ENCODE measurements around the gene DESI1. TPM values are rescaled to one million over a fixed set of nuclear protein-coding genes. Genes with fewer than 3 reads are reported as not detected.

DESI1 gene
- total RNA-seq, 2 donors from 2014 or later, result 21.9 to 22.9 TPM

- no peak for DNase-seq (ENCODE audit: low spot score)
- TF ChIP-seq, protein P1, sequence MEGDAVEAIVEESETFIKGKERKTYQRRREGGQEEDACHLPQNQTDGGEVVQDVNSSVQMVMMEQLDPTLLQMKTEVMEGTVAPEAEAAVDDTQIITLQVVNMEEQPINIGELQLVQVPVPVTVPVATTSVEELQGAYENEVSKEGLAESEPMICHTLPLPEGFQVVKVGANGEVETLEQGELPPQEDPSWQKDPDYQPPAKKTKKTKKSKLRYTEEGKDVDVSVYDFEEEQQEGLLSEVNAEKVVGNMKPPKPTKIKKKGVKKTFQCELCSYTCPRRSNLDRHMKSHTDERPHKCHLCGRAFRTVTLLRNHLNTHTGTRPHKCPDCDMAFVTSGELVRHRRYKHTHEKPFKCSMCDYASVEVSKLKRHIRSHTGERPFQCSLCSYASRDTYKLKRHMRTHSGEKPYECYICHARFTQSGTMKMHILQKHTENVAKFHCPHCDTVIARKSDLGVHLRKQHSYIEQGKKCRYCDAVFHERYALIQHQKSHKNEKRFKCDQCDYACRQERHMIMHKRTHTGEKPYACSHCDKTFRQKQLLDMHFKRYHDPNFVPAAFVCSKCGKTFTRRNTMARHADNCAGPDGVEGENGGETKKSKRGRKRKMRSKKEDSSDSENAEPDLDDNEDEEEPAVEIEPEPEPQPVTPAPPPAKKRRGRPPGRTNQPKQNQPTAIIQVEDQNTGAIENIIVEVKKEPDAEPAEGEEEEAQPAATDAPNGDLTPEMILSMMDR (IDR thresholded peaks at IDR 0.05), result no peak
- Histone ChIP-seq H3K36me3 (peaks cover 26% of the 10 kb centered on the region), H3K27ac (peak overlapping the region; percentile 93), H3K4me1 (ENCODE audit: control insufficient read depth in 1 of 2, low read depth in 2 of 2) (peaks cover 20% of the 10 kb centered on the region in 2 donors), H3K27me3 (replicated peaks; ENCODE audit: insufficient read depth) (no peaks in the 10 kb centered on the region), H3K4me3 (peak overlapping the region; percentile 100), H3K9me3 (no peaks in the 10 kb centered on the region)
- no peak for ATAC-seq (ENCODE audit: insufficient number of reproducible peaks, low FRiP score, low read depth)
Observed at GRCh38 chr22:41621911-41622179, 1.0 kb upstream of the DESI1 start.

GRCh38 chr22:41621099-41621910, 462 bp upstream of the DESI1 start, which contains the start of gene XRCC6:
TSS of gene XRCC6 (plus strand) at chr22:41621295. CDS start at chr22:41622005, 710 bp downstream.
- TF ChIP-seq, protein P1 (IDR thresholded peaks at IDR 0.05), result no peak
- peak; percentile 99 for DNase-seq (ENCODE audit: low spot score)
- H3K27me3 ChIP-seq (replicated peaks; ENCODE audit: insufficient read depth), result no peaks in the 10 kb centered on the region
- peaks cover 23% of the 10 kb centered on the region for H3K36me3 ChIP-seq
- peak; percentile 98 for ATAC-seq (ENCODE audit: insufficient number of reproducible peaks, low FRiP score, low read depth)
- H3K4me1 ChIP-seq (ENCODE audit: control insufficient read depth in 1 of 2, low read depth in 2 of 2), result peaks cover 20% of the 10 kb centered on the region in 2 donors
- H3K27ac ChIP-seq, result peak within 1 kb of the TSS; percentile 93 to 94
- no peaks in the 10 kb centered on the region for H3K9me3 ChIP-seq
- H3K4me3 ChIP-seq, result peak within 1 kb of the TSS; percentile 100

DNA sequence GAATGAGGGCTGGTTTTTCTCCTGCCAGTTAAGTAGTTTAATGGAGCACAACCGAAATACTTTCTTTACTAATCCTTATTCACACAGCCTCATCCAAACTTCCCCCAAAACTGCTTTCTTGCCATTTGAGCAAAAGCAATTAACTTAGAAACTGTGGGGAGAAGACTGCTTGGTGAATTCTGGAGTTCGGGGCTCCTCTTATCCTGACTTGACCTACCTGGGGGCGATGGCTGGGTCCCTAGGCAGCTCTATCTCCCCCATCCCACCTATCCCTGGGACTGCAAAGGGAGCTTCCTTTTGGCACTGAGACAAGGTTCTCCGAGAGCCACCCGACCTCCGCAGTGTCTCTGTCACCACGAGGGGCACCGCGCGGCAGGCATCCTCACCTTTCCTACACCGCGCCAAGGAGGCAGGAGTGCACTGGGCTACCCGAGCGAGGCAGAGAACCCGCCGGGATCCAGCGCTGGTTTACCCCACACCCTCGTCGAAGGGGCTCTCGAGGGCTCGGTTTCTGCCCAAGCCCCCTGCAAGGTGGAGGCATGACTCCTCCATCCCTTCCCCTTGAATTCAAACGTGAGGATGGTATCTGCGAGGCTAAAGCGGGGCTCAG, 759 bp downstream of the DESI1 start:
- TF ChIP-seq, protein P1 (IDR thresholded peaks at IDR 0.05), result no peak
- peak overlapping the region; percentile 100 for H3K4me3 ChIP-seq
- H3K4me1 ChIP-seq (ENCODE audit: control insufficient read depth in 1 of 2, low read depth in 2 of 2), result peaks cover 20% of the 10 kb centered on the region in 2 donors
- DNase-seq (ENCODE audit: low spot score) (no peak), ATAC-seq (ENCODE audit: insufficient number of reproducible peaks, low FRiP score, low read depth) (no peak)
- H3K9me3 ChIP-seq, result no peaks in the 10 kb centered on the region
- no peaks in the 10 kb centered on the region for H3K27me3 ChIP-seq (replicated peaks; ENCODE audit: insufficient read depth)
- H3K27ac ChIP-seq, result peak overlapping the region; percentile 93 to 94
- peaks cover 13% of the 10 kb centered on the region for H3K36me3 ChIP-seq

- Histone ChIP-seq H3K36me3 (no peaks in the 10 kb centered on the region), H3K4me3 (no peak overlapping the region), H3K27me3 (replicated peaks; ENCODE audit: insufficient read depth) (no peaks in the 10 kb centered on the region), H3K9me3 (no peaks in the 10 kb centered on the region), H3K4me1 (ENCODE audit: control insufficient read depth in 1 of 2, low read depth in 2 of 2) (no peaks in the 10 kb centered on the region), H3K27ac (no peak overlapping the region)
- no peak for ATAC-seq (ENCODE audit: insufficient number of reproducible peaks, low FRiP score, low read depth)
- DNase-seq (ENCODE audit: low spot score), result no peak
- TF ChIP-seq, protein P1 (IDR thresholded peaks at IDR 0.05), result no peak
Observed at GRCh38 chr22:41613456-41613855, 7.4 kb downstream of the DESI1 start.

- H3K36me3 ChIP-seq, result no peaks in the 10 kb centered on the region
- H3K9me3 ChIP-seq, result no peaks in the 10 kb centered on the region
- TF ChIP-seq, protein P1 (IDR thresholded peaks at IDR 0.05), result no peak
- ATAC-seq (ENCODE audit: insufficient number of reproducible peaks, low FRiP score, low read depth) (no peak), DNase-seq (ENCODE audit: low spot score) (no peak)
- no peak overlapping the region for H3K4me3 ChIP-seq
- H3K27ac ChIP-seq, result no peak overlapping the region
- H3K27me3 ChIP-seq (replicated peaks; ENCODE audit: insufficient read depth), result no peaks in the 10 kb centered on the region
- H3K4me1 ChIP-seq (ENCODE audit: control insufficient read depth in 1 of 2, low read depth in 2 of 2), result no peaks in the 10 kb centered on the region
Observed at GRCh38 chr22:41612603-41613306, 8.1 kb downstream of the DESI1 start.
